Measurements from ENCODE around the gene C2CD5.

The C2CD5 gene

GRCh38 chr12:22544038-22544979, at the start of gene C2CD5:
Gene C2CD5 (minus strand): TSS chr12:22544542. CDS start chr12:22544150, 392 bp downstream.
- peak; percentile 63 for TF ChIP-seq CTCF (conservative IDR thresholded peaks at IDR 0.05)
- H3K27ac ChIP-seq = peak within 1 kb of the TSS; percentile 96

GRCh38 chr12:22593864-22594263, 49.5 kb upstream of the C2CD5 start:
- no peak for TF ChIP-seq CTCF (conservative IDR thresholded peaks at IDR 0.05)
- H3K27ac ChIP-seq = no peak overlapping the region

GRCh38 chr12:22588817-22589216, 44.5 kb upstream of the C2CD5 start:
- H3K27ac ChIP-seq = peak overlapping the region; percentile 1; the same call in 1 of the 2 replicates
- no peak for TF ChIP-seq CTCF (conservative IDR thresholded peaks at IDR 0.05)

- no peak overlapping the region for H3K27ac ChIP-seq
- no peak for TF ChIP-seq CTCF (conservative IDR thresholded peaks at IDR 0.05)
Observed at GRCh38 chr12:22578328-22578727, 34.0 kb upstream of the C2CD5 start.

- H3K27ac ChIP-seq = no peak overlapping the region
- no peak for TF ChIP-seq CTCF (conservative IDR thresholded peaks at IDR 0.05)
Observed at GRCh38 chr12:22577667-22578066, 33.3 kb upstream of the C2CD5 start.

GRCh38 chr12:22576473-22576872, 32.1 kb upstream of the C2CD5 start:
- no peak for TF ChIP-seq CTCF (conservative IDR thresholded peaks at IDR 0.05)
- H3K27ac ChIP-seq = no peak overlapping the region

GRCh38 chr12:22576065-22576464, 31.7 kb upstream of the C2CD5 start:
- no peak overlapping the region for H3K27ac ChIP-seq
- TF ChIP-seq CTCF (conservative IDR thresholded peaks at IDR 0.05) = no peak
